Keratinocyte (primary cell): ENCODE data around the gene KCNMA1. TPM values are rescaled to one million over a fixed set of nuclear protein-coding genes. Genes with fewer than 3 reads are reported as not detected.

Source experiments
- DNase-seq: peaks from one replicate; pipeline ENCODE4 v3.0.0-alpha.2; 2011; ENCODE audit warnings: low read depth, missing footprints, low spot score
- FAIRE-seq: peaks from 2 replicates; lab custom pipeline; 2011; peaks lifted over from hg19 to GRCh38; lab: Jason Lieb, UNC
- H2AFZ ChIP-seq: 2 replicates; pipeline ENCODE4 v1.6.0; 2012; ENCODE audit warnings: low read length, control low read depth, inconsistent platforms; ENCODE audit not compliant: control insufficient read depth
- H3K27ac ChIP-seq: 2 replicates; pipeline ENCODE4 v1.5.1; 2011; ENCODE audit warnings: low read length; ENCODE audit not compliant: control insufficient read depth, insufficient read depth
- H3K27me3 ChIP-seq: 3 replicates; pipeline ENCODE4 v1.6.0; 2011; ENCODE audit warnings: low read length; ENCODE audit not compliant: control insufficient read depth, insufficient read depth; ENCODE audit errors: extremely low read depth
- H3K36me3 ChIP-seq, 2 experiments: 2 replicates in 1 of 2; 3 replicates in 1 of 2; pipeline ENCODE4 v1.5.1; 2011; ENCODE audit warnings: low read length in 2 of 2, mild to moderate bottlenecking in 1 of 2; ENCODE audit not compliant: control insufficient read depth in 2 of 2, insufficient read depth in 2 of 2; ENCODE audit errors: extremely low read depth in 1 of 2
- H3K4me1 ChIP-seq: 3 replicates; pipeline ENCODE4 v1.5.1; 2011; ENCODE audit warnings: low read length; ENCODE audit not compliant: control insufficient read depth, insufficient read depth; ENCODE audit errors: extremely low read depth
- H3K4me2 ChIP-seq: 3 replicates; pipeline ENCODE4 v1.6.0; 2011; ENCODE audit warnings: low read depth, low read length; ENCODE audit not compliant: control insufficient read depth, insufficient read depth; ENCODE audit errors: extremely low read depth
- H3K4me3 ChIP-seq, 3 experiments: fragments of 200-600 bp in 1 of 3; sonication (generic) in 1 of 3; 2 replicates in 2 of 3; 3 replicates in 1 of 3; pipeline ENCODE4 v1.5.1; 2011 to 2016; ENCODE audit warnings: low read length in 3 of 3, mild to moderate bottlenecking in 3 of 3, control low read depth in 2 of 3, inconsistent platforms in 1 of 3, low read depth in 1 of 3, mixed read lengths in 1 of 3, mixed run types in 1 of 3, moderate library complexity in 1 of 3; ENCODE audit not compliant: control insufficient read depth in 2 of 3, insufficient read depth in 2 of 3; ENCODE audit errors: extremely low read depth in 1 of 3
- H3K79me2 ChIP-seq: 2 replicates; pipeline ENCODE4 v1.6.0; 2012; ENCODE audit warnings: low read length; ENCODE audit not compliant: control insufficient read depth, insufficient read depth
- H3K9ac ChIP-seq: 3 replicates; pipeline ENCODE4 v1.6.0; 2011; ENCODE audit warnings: low read length; ENCODE audit not compliant: control insufficient read depth, insufficient read depth; ENCODE audit errors: extremely low read depth
- H3K9me1 ChIP-seq: 3 replicates; pipeline ENCODE4 v1.6.0; 2011; ENCODE audit warnings: low read length; ENCODE audit not compliant: control insufficient read depth, insufficient read depth; ENCODE audit errors: extremely low read depth
- H3K9me3 ChIP-seq: 2 replicates; pipeline ENCODE4 v1.5.1; 2012; ENCODE audit warnings: low read depth, low read length; ENCODE audit not compliant: control insufficient read depth
- H4K20me1 ChIP-seq: 3 replicates; pipeline ENCODE4 v1.6.0; 2011; ENCODE audit warnings: low read length; ENCODE audit not compliant: control insufficient read depth, insufficient read depth; ENCODE audit errors: extremely low read depth
- EZH2 ChIP-seq: IDR thresholded peaks from one replicate; pipeline ENCODE4 v1.6.1; 2012; ENCODE audit warnings: inconsistent platforms, mild to moderate bottlenecking, low read length, moderate library complexity
- dilution Hi-C: fragments of 300-500 bp; cut with MboI; formaldehyde crosslinking; loops from one replicate; pipeline ENCODE4 v1.7.0; 2020; ENCODE audit warnings: low sequenced_read_pairs; ENCODE audit not compliant: extremely low pct_ligation_motif_present
- polyA plus RNA-seq, 5 experiments: library from polyadenylated mRNA; depleted of rRNA in 3 of 5; stranded (reverse) in 3 of 5; stranded (forward) in 1 of 5; unstranded in 1 of 5; fragments of >200 nt; gene quantifications; 1 replicate in 1 of 5; 2 replicates in 3 of 5; 3 replicates in 1 of 5; pipeline versions ENCODE4 v1.2.1 to v1.2.3, GENCODE V29; 2011 to 2012; ENCODE audit warnings: missing spikeins in 2 of 5, low read depth in 1 of 5, low replicate concordance in 1 of 5
- TF ChIP-seq, protein P1 (sequence below), 3 experiments: IDR thresholded peaks in 1 of 3; conservative IDR thresholded peaks in 1 of 3; optimal IDR thresholded peaks in 1 of 3; 2 replicates in 2 of 3; 3 replicates in 1 of 3; pipeline versions ENCODE3 to v1.5.1; 2011; ENCODE audit warnings: low read length in 3 of 3, mild to moderate bottlenecking in 3 of 3, moderate library complexity in 2 of 3, control low read depth in 1 of 3, inconsistent platforms in 1 of 3; ENCODE audit not compliant: insufficient read depth in 2 of 3; ENCODE audit errors: extremely low read depth in 1 of 3

KCNMA1 gene
- polyA plus RNA-seq, 1 donor (not counting 4 experiments of a cell fraction or from before 2014, with no cell fraction given), result 6.3 TPM

DNA sequence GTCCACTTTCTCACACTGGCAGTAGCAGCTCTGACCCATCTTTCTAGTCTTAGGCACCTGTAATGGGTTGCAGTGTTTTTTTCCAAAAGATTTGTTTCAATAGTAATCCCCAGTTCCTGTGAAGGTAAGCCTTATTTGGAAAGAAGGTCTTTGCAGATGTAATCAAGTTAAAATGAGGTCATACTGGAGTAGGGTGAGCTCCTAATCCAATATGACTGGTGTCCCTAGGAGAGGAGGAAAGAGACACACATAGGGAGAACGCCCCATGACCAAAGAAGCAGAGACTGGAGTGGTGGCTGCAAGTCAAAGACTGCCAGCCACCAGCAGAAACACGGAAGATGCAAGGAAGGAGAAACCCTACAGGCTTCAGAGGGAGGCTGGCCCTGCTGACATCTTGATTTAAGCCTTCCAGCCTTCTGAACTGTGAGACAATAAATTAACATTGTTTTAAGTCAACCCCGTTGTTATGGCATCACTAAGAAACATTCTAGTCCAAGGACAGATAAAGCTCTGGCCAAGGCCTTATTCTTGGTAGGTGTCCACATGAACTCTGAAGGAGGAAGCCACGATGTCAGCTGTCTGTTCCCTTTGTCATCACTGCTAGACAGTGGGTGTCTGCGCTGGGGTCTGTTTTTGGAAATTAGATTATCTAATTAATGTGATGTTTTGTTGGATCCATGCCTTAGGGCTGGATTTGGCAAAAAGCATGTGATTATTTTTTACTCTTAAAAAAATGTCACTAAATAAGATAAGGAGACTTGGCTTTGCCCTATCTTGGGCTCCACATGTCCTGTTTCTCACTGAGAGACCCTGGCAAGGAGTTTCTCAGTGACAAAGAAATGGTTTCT is 214.9 kb downstream of the KCNMA1 start:
- H3K27ac ChIP-seq, result no peak overlapping the region
- H3K36me3 ChIP-seq, result no peaks in the 10 kb centered on the region
- no peak for TF ChIP-seq EZH2
- TF ChIP-seq, protein P1, sequence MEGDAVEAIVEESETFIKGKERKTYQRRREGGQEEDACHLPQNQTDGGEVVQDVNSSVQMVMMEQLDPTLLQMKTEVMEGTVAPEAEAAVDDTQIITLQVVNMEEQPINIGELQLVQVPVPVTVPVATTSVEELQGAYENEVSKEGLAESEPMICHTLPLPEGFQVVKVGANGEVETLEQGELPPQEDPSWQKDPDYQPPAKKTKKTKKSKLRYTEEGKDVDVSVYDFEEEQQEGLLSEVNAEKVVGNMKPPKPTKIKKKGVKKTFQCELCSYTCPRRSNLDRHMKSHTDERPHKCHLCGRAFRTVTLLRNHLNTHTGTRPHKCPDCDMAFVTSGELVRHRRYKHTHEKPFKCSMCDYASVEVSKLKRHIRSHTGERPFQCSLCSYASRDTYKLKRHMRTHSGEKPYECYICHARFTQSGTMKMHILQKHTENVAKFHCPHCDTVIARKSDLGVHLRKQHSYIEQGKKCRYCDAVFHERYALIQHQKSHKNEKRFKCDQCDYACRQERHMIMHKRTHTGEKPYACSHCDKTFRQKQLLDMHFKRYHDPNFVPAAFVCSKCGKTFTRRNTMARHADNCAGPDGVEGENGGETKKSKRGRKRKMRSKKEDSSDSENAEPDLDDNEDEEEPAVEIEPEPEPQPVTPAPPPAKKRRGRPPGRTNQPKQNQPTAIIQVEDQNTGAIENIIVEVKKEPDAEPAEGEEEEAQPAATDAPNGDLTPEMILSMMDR (optimal IDR thresholded peaks at IDR 0.05 in 1 of 3, IDR thresholded peaks at IDR 0.05 in 1 of 3, conservative IDR thresholded peaks at IDR 0.05 in 1 of 3; ENCODE audit: extremely low read depth in 1 of 3, insufficient read depth in 2 of 3, low read length in 3 of 3), result no peak
- FAIRE-seq (no peak), DNase-seq (no peak)
- no peak overlapping the region for H3K4me3 ChIP-seq
- H3K4me2 ChIP-seq, result no peak overlapping the region
- H3K27me3 ChIP-seq, result no peaks in the 10 kb centered on the region
- dilution Hi-C loops, result no loop called here
- H2AFZ ChIP-seq, result no peak overlapping the region
- no peaks in the 10 kb centered on the region for H3K79me2 ChIP-seq
- H4K20me1 ChIP-seq, result no peaks in the 10 kb centered on the region
- no peaks in the 10 kb centered on the region for H3K9me3 ChIP-seq
- H3K4me1 ChIP-seq, result no peaks in the 10 kb centered on the region
- H3K9ac ChIP-seq, result no peak overlapping the region
- H3K9me1 ChIP-seq, result no peaks in the 10 kb centered on the region

GRCh38 chr10:77421591-77421990 is 216.0 kb downstream of the KCNMA1 start:
- H3K4me3 ChIP-seq, result no peak overlapping the region
- DNase-seq (no peak), FAIRE-seq (no peak)
- no peak overlapping the region for H3K27ac ChIP-seq
- H3K9me3 ChIP-seq, result no peaks in the 10 kb centered on the region
- no peak overlapping the region for H3K9ac ChIP-seq
- H3K9me1 ChIP-seq, result no peaks in the 10 kb centered on the region
- H2AFZ ChIP-seq, result no peak overlapping the region
- H4K20me1 ChIP-seq, result no peaks in the 10 kb centered on the region
- no peak overlapping the region for H3K4me2 ChIP-seq
- H3K79me2 ChIP-seq, result no peaks in the 10 kb centered on the region
- no peaks in the 10 kb centered on the region for H3K27me3 ChIP-seq
- H3K36me3 ChIP-seq, result no peaks in the 10 kb centered on the region
- dilution Hi-C loops, result no loop called here
- TF ChIP-seq, protein P1 (optimal IDR thresholded peaks at IDR 0.05 in 1 of 3, IDR thresholded peaks at IDR 0.05 in 1 of 3, conservative IDR thresholded peaks at IDR 0.05 in 1 of 3; ENCODE audit: extremely low read depth in 1 of 3, insufficient read depth in 2 of 3, low read length in 3 of 3), result no peak
- no peak for TF ChIP-seq EZH2
- peaks cover 2% of the 10 kb centered on the region for H3K4me1 ChIP-seq
